Measurements from ENCODE around the gene PAQR6.

GRCh38 chr1:156203331-156203730 is 44.5 kb downstream of the PAQR6 start:
- no peak for TF ChIP-seq CTCF (IDR thresholded peaks at IDR 0.05)
- no peak for TF ChIP-seq EP300 (IDR thresholded peaks at IDR 0.05)

Data from upper lobe of left lung (tissue), 4 donors.